A549 (cell line): ENCODE measurements around the gene ASB13. TPM values are rescaled to one million over a fixed set of nuclear protein-coding genes. Genes with fewer than 3 reads are reported as not detected.

Experiments
- ATAC-seq, 2 experiments: fragments of 200-7000 bp in 1 of 2; fragments of >200 bp in 1 of 2; cut with Nextera tagmentation in 1 of 2; cut with Tn5 transposase in 1 of 2; 3 replicates each; pipeline versions ENCODE4 v1.8.0 to v1.9.1; 2018 to 2020; ENCODE audit warnings: mild to moderate bottlenecking in 1 of 2, moderate library complexity in 1 of 2
- CTCF ChIA-PET: fragments of 300-600 bp; sonication (Branson Sonifier 250); formaldehyde crosslinking; extraction: SDS; loops from one replicate; lab custom pipeline; 2021; ENCODE audit warnings: antibody characterized with exemption, inconsistent platforms; lab: Yijun Ruan, JAX
- POLR2A ChIA-PET: fragments of 350-600 bp; formaldehyde crosslinking; extraction: SDS; loops from one replicate; lab custom pipeline; 2021; ENCODE audit warnings: antibody characterized with exemption, inconsistent platforms; lab: Yijun Ruan, JAX
- DNase-seq, 2 experiments: peaks; one replicate each; pipeline versions ENCODE4 v3.0.0 to v3.0.0-alpha.2; 2011 to 2016; ENCODE audit warnings: low read depth in 1 of 2, low spot score in 1 of 2
- FAIRE-seq: peaks from 2 replicates; lab custom pipeline; 2011; peaks lifted over from hg19 to GRCh38; lab: Jason Lieb, UNC
- H3K27ac ChIP-seq, 2 experiments: fragments of >200 bp; sonication (Bioruptor Twin); formaldehyde crosslinking; 3 replicates each; pipeline ENCODE4 v1.5.1; 2016 to 2017
- H3K4me1 ChIP-seq: fragments of >200 bp; sonication (Bioruptor Twin); formaldehyde crosslinking; 3 replicates; pipeline ENCODE4 v1.6.1; 2016
- H3K4me2 ChIP-seq: fragments of >200 bp; sonication (Bioruptor Twin); formaldehyde crosslinking; 3 replicates; pipeline ENCODE4 v1.6.1; 2016
- H3K4me3 ChIP-seq: fragments of >200 bp; sonication (Bioruptor Twin); formaldehyde crosslinking; 3 replicates; pipeline ENCODE4 v1.5.1; 2016
- H3K9me3 ChIP-seq: fragments of >200 bp; sonication (Bioruptor Twin); formaldehyde crosslinking; 3 replicates; pipeline ENCODE4 v1.6.1; 2016
- CEBPB ChIP-seq, 2 experiments: fragments of >200 bp in 1 of 2; sonication (Bioruptor Twin) in 1 of 2; formaldehyde crosslinking in 1 of 2; IDR thresholded peaks; 2 replicates each; pipeline ENCODE4 v1.6.1; 2012 to 2016
- TFCP2L1 ChIP-seq: fragments of 250-450 bp; sonication (Bioruptor Pico); IDR thresholded peaks from 2 replicates; pipeline ENCODE4 v1.5.0; 2021; ENCODE audit warnings: mild to moderate bottlenecking
- WGBS: methylation state at CpG from one replicate; pipeline ENCODE4 v1.1.6; 2017; ENCODE audit errors: missing lambda C conversion rate; 5-methylcytosine and 5-hydroxymethylcytosine counted together
- polyA plus RNA-seq, 4 experiments: library from polyadenylated mRNA; depleted of rRNA in 3 of 4; stranded (reverse); fragments of >200 nt; fragmentation: RNase III in 1 of 4; extraction: RNeasy Plus Mini Kit Qiagen cat#74134 plus additional on column Dnase treatment in 1 of 4; gene quantifications; 2 replicates in 3 of 4; 3 replicates in 1 of 4; pipeline ENCODE4 v1.2.3, GENCODE V29; 2011 to 2017
- small RNA-seq, 6 experiments: library from RNA; depleted of rRNA; stranded (forward); fragments of <200 nt; gene quantifications; one replicate each; pipeline ENCODE3, GENCODE V24; 2012

Gene ASB13
- polyA plus RNA-seq, 2 of the 4 experiments (the other 2 are of a cell fraction) = 10.9 to 12.9 TPM

DNA sequence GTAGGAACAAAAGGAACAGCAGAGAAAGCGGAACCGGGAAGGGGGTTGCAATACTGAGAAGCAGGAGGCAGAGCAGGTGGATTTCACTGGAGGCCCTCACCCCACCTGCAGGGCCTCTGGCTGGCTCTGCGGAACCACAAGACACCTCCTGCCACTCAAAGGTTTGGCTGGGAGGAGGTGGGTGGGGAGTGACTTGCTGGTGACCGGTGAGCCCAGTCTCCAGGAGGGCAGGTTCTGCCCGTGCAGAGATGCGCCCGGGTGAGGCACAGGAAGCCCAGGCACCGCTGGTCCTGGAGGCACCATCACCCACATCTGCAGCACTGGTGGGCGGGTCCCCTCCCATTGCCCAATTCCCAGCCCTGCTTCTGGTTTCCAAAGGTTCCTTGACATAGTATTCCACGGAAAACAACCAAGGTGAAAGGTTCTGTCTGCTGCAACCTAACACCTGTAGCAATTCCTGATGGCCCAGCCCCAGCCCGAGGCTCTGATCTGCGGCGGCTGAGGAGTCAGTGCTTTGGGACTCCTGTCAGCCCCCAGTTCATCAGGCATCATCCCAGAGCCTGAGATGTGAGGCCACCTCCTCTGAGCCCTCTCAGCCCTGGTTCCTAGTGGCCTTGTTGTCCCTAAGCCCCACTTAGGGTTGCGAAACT lies 77.3 kb downstream of the ASB13 start:
- WGBS = 82% methylated on average over 14 of the region's 14 CpGs
- CTCF ChIA-PET = interaction anchor here (0.7 to 13.9 kb wide), 9 partner anchors 8 to 90 kb away, joined by 3 to 108 read pairs (median 4); partner anchors contain the start of gene CALML5
- Histone ChIP-seq H3K4me2 (peak overlapping the region; percentile 15; the same call in 2 of the 3 replicates), H3K4me3 (no peak overlapping the region), H3K27ac (peak overlapping the region; percentile 40 to 77; a peak in 4 of 6 replicates), H3K4me1 (peaks cover 54% of the 10 kb centered on the region), H3K9me3 (no peaks in the 10 kb centered on the region)
- POLR2A ChIA-PET = interaction anchor here (0.6 to 1.2 kb wide), 3 partner anchors 21 to 42 kb away, joined by 3 to 4 read pairs (median 3); no protein-coding TSS in a partner anchor
- TF ChIP-seq CEBPB (IDR thresholded peaks at IDR 0.05) (peak in 1 of 2 experiments; percentile 71; a peak in 2 of 4 replicates), TFCP2L1 (CRISPR knock-in tag) (no peak)
- no peak for DNase-seq
- ATAC-seq = no peak
- no peak for FAIRE-seq

Small RNAs within 50 kb of the gene (small RNA-seq; reads per million reads assigned to genes)
- 0 reads per million in 6 experiments for gene AL365356.2
- 0 reads per million in 6 experiments for gene RN7SL445P

Other genes with a start within 250 kb of the ASB13 start
- not detected in 2 replicates for gene CALML5, start 167.0 kb downstream of the ASB13 start, polyA plus RNA-seq (2011; rRNA removed)
- gene CALML5, start 167.0 kb downstream of the ASB13 start, polyA plus RNA-seq (2017; fragmentation: RNase III; extraction: RNeasy Plus Mini Kit Qiagen cat#74134 plus additional on column Dnase treatment) = not detected in 3 replicates
- gene CALML3, start 141.6 kb downstream of the ASB13 start, polyA plus RNA-seq (2011; rRNA removed) = not detected in 2 replicates
- not detected in 3 replicates for gene CALML3, start 141.6 kb downstream of the ASB13 start, polyA plus RNA-seq (2017; fragmentation: RNase III; extraction: RNeasy Plus Mini Kit Qiagen cat#74134 plus additional on column Dnase treatment)
- 79.4 and 96.7 TPM in 2 replicates for gene TASOR2, start 18.2 kb upstream of the ASB13 start, polyA plus RNA-seq (2011; rRNA removed)
- 26.7 to 32.7 TPM (median 27.0 TPM) in 3 replicates for gene TASOR2, start 18.2 kb upstream of the ASB13 start, polyA plus RNA-seq (2017; fragmentation: RNase III; extraction: RNeasy Plus Mini Kit Qiagen cat#74134 plus additional on column Dnase treatment)
- gene GDI2, start 146.8 kb upstream of the ASB13 start, polyA plus RNA-seq (2011; rRNA removed) = 229 and 278 TPM in 2 replicates
- gene GDI2, start 146.8 kb upstream of the ASB13 start, polyA plus RNA-seq (2017; fragmentation: RNase III; extraction: RNeasy Plus Mini Kit Qiagen cat#74134 plus additional on column Dnase treatment) = 289 to 317 TPM (median 304 TPM) in 3 replicates
- gene ANKRD16, start 223.3 kb upstream of the ASB13 start, polyA plus RNA-seq (2011; rRNA removed) = 8.9 and 13.1 TPM in 2 replicates
- gene ANKRD16, start 223.3 kb upstream of the ASB13 start, polyA plus RNA-seq (2017; fragmentation: RNase III; extraction: RNeasy Plus Mini Kit Qiagen cat#74134 plus additional on column Dnase treatment) = 7.3 to 7.8 TPM (median 7.5 TPM) in 3 replicates
- 56.5 and 69.8 TPM in 2 replicates for gene FBH1, start 223.6 kb upstream of the ASB13 start, polyA plus RNA-seq (2011; rRNA removed)
- gene FBH1, start 223.6 kb upstream of the ASB13 start, polyA plus RNA-seq (2017; fragmentation: RNase III; extraction: RNeasy Plus Mini Kit Qiagen cat#74134 plus additional on column Dnase treatment) = 42.1 to 46.0 TPM (median 43.9 TPM) in 3 replicates